Measurements from ENCODE around the gene ESCO1.
"Not testable (repeated sequence)": the region's sequence is repeated elsewhere in the genome, so short reads cannot be mapped to it uniquely, and the experiment has no call there.

The ESCO1 gene

DNA sequence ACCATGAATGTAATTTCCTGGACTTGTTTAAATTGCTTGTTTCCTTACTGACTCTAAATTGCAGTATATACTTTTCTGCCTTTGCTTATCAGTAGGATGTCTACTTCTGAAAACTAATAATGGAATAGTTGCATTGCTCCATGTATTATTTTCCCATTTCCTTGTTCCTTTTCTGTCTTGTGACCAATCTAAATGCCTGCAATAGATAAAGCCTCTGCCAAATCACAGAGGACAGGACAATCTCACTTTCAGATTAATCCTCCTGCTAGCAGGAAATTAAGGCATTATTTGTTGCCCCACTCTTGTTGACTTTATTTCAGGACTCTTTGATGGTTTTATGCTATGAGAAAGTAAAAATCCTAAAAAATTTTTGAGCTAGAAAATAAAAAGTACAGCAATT is 4.7 kb upstream of the ESCO1 start:
- Histone ChIP-seq H3K4me1 (ENCODE audit: control insufficient read depth, insufficient read depth, low read length) (no peaks in the 10 kb centered on the region), H3K27me3 (ENCODE audit: control insufficient read depth, insufficient read depth, low read length) (no peaks in the 10 kb centered on the region), H3K9ac (ENCODE audit: low read depth, low read length) (no peak overlapping the region), H3K36me3 (ENCODE audit: control insufficient read depth, insufficient read depth, low read length) (no peaks in the 10 kb centered on the region), H3K4me3 (ENCODE audit: low read depth, low read length) (no peak overlapping the region), H3K27ac (ENCODE audit: low read depth, low read length) (no peak overlapping the region), H3K9me3 (ENCODE audit: control insufficient read depth, insufficient read depth, low read length) (no peaks in the 10 kb centered on the region)

DNA sequence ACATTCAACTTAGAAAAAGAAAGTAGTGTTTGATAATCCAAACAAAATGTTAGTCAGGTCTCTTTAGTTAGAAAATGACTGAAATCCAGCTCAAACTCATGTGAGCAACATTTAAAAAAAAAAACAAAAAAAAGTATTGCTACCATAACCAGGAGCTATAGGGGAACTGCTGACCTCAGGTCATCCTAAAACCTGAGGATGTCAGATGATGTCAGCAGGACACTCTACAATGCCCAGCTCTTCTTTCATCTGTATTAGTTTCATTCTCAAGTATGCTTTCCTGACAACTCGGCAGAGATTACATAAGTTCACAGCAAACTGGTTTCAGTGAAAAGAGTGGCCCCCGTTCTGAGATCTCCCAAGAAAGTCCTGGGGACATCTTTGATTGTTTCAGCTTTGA is 4.2 kb upstream of the ESCO1 start:
- Histone ChIP-seq H3K9me3 (ENCODE audit: control insufficient read depth, insufficient read depth, low read length) (no peaks in the 10 kb centered on the region), H3K4me3 (ENCODE audit: low read depth, low read length) (no peak overlapping the region), H3K36me3 (ENCODE audit: control insufficient read depth, insufficient read depth, low read length) (no peaks in the 10 kb centered on the region), H3K4me1 (ENCODE audit: control insufficient read depth, insufficient read depth, low read length) (no peaks in the 10 kb centered on the region), H3K9ac (ENCODE audit: low read depth, low read length) (no peak overlapping the region), H3K27me3 (ENCODE audit: control insufficient read depth, insufficient read depth, low read length) (no peaks in the 10 kb centered on the region), H3K27ac (ENCODE audit: low read depth, low read length) (no peak overlapping the region)

DNA sequence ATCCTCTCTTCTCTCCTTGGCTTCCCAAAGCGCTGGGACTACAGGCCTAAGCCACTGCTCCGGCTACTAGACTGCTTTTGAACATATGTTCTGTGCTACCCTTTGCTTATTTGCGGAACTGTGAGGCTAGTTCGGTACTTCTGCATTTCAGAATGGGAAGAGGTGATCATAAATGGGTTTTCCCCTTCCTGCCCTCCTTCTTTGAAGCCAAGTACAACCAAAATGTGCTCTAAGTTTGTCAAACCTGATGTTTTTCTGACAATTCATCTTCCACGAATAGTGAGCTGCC is 1.7 kb upstream of the ESCO1 start:
- Histone ChIP-seq H3K27ac (ENCODE audit: low read depth, low read length) (no peak overlapping the region), H3K4me3 (ENCODE audit: low read depth, low read length) (no peak overlapping the region), H3K36me3 (ENCODE audit: control insufficient read depth, insufficient read depth, low read length) (no peaks in the 10 kb centered on the region), H3K27me3 (ENCODE audit: control insufficient read depth, insufficient read depth, low read length) (no peaks in the 10 kb centered on the region), H3K9ac (ENCODE audit: low read depth, low read length) (no peak overlapping the region), H3K9me3 (ENCODE audit: control insufficient read depth, insufficient read depth, low read length) (no peaks in the 10 kb centered on the region), H3K4me1 (ENCODE audit: control insufficient read depth, insufficient read depth, low read length) (peaks cover 5% of the 10 kb centered on the region; the same call in 1 of the 2 replicates)

DNA sequence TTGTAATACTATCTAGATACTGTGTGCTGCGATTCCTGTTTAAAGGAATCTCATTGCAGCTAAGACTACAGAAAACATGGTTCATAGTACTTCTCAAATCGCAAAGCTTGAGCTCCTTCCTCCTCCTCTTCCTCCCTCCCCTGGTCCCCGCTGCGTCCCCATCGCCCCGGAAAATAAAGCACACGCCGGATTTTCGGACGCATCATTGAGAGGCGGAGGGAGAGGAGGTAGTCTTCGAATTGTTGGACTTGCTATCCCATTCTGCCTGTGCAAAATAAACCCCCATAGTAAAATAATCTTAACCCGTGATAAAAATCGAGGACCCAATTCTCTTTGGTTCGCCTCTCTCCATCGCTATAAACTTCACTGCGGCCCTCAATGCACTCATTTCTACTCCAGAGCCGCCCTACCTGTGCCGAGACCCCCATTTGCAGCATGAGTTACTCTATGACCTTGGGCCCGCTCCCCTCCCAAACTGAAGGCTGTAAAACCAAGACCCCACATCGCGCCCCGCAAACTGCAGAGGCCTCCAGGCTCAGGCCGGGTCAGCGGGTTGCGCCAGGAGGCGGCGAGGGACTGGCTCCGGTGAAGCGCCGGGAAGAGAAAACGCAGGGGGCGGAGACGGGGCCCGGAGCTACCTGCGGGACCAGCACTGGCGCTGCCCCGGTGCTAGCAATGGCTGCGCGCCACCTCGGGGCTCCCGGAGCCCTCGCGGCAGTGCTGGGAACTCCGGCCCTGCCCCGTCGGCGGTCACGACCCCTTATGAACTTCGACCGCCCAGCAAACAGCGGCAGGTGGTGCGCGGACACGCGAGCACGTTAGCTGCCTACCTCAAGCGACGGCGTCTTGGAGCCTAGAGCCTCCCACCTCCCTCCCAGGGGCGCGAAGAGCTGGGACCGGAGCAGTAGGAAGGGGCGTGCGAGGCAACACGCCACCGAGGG is 649 bp downstream of the ESCO1 start:
- peak overlapping the region; percentile 88 for H3K9ac ChIP-seq (ENCODE audit: low read depth, low read length)
- H3K36me3 ChIP-seq (ENCODE audit: control insufficient read depth, insufficient read depth, low read length) = peaks cover 9% of the 10 kb centered on the region; the same call in 1 of the 2 replicates
- peak overlapping the region; percentile 89 for H3K4me3 ChIP-seq (ENCODE audit: low read depth, low read length)
- H3K9me3 ChIP-seq (ENCODE audit: control insufficient read depth, insufficient read depth, low read length) = no peaks in the 10 kb centered on the region
- H3K27me3 ChIP-seq (ENCODE audit: control insufficient read depth, insufficient read depth, low read length) = no peaks in the 10 kb centered on the region
- peak overlapping the region; percentile 99 for H3K27ac ChIP-seq (ENCODE audit: low read depth, low read length)
- peaks cover 5% of the 10 kb centered on the region; the same call in 1 of the 2 replicates for H3K4me1 ChIP-seq (ENCODE audit: control insufficient read depth, insufficient read depth, low read length)

DNA sequence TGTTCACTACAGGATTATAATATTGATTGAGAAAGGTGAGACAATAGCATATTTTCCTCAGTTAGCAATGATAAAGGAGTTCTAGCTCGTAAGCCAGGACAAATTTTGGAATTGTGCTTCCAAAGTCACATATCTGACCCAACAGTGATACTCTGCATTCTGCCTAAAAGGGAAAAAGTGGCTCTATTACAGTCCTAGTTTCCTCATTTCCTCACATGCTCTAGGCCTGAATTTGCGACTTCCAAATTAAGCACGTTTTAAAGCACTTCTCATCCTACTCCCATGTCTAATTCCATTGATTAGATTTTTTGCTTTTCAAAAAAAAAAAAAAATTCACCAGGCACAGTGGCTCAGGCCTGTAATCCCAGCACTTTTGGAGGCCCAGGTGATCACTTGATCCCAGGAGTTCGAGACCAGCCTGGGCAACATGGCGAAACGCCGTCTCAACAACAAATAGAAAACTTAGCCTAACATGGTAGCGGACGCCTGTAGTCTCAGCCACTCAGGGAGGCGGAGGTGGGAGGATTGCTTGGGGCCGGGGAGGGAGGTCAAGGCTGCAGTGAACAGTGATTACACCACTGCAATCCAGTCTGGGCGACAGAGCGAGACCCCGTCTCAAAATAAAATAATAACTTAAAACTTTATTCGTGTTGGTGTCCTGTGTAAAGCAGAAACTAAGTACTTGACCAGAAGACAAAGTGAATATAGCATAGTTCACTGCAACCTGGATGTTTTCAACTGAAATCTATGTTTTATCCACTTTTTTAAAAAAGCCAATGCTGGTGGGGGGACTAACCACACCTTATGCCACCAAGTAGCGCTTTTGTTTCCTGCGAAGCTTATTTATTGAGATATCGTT is 1.5 kb downstream of the ESCO1 start:
- H3K36me3 ChIP-seq (ENCODE audit: control insufficient read depth, insufficient read depth, low read length) = peaks cover 9% of the 10 kb centered on the region; the same call in 1 of the 2 replicates
- peaks cover 5% of the 10 kb centered on the region; the same call in 1 of the 2 replicates for H3K4me1 ChIP-seq (ENCODE audit: control insufficient read depth, insufficient read depth, low read length)
- peak overlapping the region; percentile 88 for H3K9ac ChIP-seq (ENCODE audit: low read depth, low read length)
- H3K27me3 ChIP-seq (ENCODE audit: control insufficient read depth, insufficient read depth, low read length) = no peaks in the 10 kb centered on the region
- peak overlapping the region; percentile 99 for H3K27ac ChIP-seq (ENCODE audit: low read depth, low read length)
- peak overlapping the region; percentile 89 for H3K4me3 ChIP-seq (ENCODE audit: low read depth, low read length)
- H3K9me3 ChIP-seq (ENCODE audit: control insufficient read depth, insufficient read depth, low read length) = peaks cover 7% of the 10 kb centered on the region; the same call in 1 of the 2 replicates

DNA sequence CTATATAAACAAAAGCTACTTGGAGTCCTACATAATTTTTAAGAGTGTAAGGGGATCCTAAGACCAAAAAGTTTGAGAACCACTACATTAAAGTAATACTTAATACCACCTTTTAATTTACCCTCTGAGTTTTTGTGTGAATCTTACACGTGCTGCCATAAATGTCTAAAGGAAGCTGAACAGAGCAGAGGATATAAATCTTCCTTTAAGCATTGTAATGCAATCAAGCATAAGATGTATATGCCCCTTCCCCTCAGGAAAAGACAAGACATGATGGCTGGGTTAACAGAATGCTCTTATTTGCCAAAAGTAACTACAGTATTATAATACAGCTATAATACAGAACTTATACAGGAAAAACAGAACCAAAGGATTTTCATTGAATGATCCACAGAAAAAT is 2.9 kb downstream of the ESCO1 start:
- Histone ChIP-seq H3K9ac (ENCODE audit: low read depth, low read length) (no peak overlapping the region), H3K4me3 (ENCODE audit: low read depth, low read length) (no peak overlapping the region; the same call in 1 of the 2 replicates)

DNA sequence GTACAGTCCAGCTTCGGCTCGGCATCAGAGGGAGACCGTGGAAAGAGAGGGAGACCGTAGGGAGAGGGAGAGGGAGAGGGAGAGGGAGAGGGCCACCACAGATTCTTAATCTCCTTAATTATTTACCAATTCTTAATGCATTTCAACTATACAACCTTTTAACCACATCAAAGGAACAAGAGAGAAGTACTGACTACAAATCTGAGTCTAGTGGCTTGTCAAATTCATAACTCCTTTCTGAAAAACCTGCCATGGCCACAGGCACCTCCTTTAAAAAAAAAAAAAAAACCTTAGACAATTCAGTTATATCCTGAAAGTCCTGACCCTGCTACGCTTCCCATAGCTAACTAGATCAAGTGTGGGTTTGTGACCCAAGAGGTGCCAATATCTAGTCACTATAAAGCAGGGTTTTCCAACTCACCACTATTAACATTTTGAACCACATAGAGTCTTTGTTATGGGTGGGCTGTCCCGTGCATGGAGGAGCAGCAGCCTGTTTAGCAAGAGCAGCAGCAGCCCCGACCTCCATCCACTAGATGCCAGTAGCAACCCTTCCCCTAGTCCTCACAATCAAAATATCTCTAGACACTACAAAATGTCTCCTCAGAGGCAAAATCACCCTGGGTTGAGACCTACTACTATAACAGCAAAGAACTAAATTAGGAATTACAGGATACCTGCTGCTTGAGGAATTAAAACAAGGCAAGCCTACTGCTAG is 6.8 kb downstream of the ESCO1 start:
- peaks cover 14% of the 10 kb centered on the region; the same call in 1 of the 2 replicates for H3K36me3 ChIP-seq (ENCODE audit: control insufficient read depth, insufficient read depth, low read length)
- no peak overlapping the region for H3K9ac ChIP-seq (ENCODE audit: low read depth, low read length)
- H3K27ac ChIP-seq (ENCODE audit: low read depth, low read length) = no peak overlapping the region
- no peaks in the 10 kb centered on the region for H3K27me3 ChIP-seq (ENCODE audit: control insufficient read depth, insufficient read depth, low read length)
- H3K9me3 ChIP-seq (ENCODE audit: control insufficient read depth, insufficient read depth, low read length) = peaks cover 7% of the 10 kb centered on the region; the same call in 1 of the 2 replicates
- no peak overlapping the region for H3K4me3 ChIP-seq (ENCODE audit: low read depth, low read length)
- 0 out of 2 replicates have a peak, but pooled peaks cover 1% of the 10 kb centered on the region for H3K4me1 ChIP-seq (ENCODE audit: control insufficient read depth, insufficient read depth, low read length)

More for the DNA sequence above, 2.9 kb downstream of the ESCO1 start:
- H3K36me3 ChIP-seq (ENCODE audit: control insufficient read depth, insufficient read depth, low read length) = peaks cover 14% of the 10 kb centered on the region; the same call in 1 of the 2 replicates
- no peaks in the 10 kb centered on the region for H3K27me3 ChIP-seq (ENCODE audit: control insufficient read depth, insufficient read depth, low read length)
- no peak overlapping the region for H3K27ac ChIP-seq (ENCODE audit: low read depth, low read length)
- peaks cover 7% of the 10 kb centered on the region; the same call in 1 of the 2 replicates for H3K9me3 ChIP-seq (ENCODE audit: control insufficient read depth, insufficient read depth, low read length)
- H3K4me1 ChIP-seq (ENCODE audit: control insufficient read depth, insufficient read depth, low read length) = peaks cover 5% of the 10 kb centered on the region; the same call in 1 of the 2 replicates

DNA sequence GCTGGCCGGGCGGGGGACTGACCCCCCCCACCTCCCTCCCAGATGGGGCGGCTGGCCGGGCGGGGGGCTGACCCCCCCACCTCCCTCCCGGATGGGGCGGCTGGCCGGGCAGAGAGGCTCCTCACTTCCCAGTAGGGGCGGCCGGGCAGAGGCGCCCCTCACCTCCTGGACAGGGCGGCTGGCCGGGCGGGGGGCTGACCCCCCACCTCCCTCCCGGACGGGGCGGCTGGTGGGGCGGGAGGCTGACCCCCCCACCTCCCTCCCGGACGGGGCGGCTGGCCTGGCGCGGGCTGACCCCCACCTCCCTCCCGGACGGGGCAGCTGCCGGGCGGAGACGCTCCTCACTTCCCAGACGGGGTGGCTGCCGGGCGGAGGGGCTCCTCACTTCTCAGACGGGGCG is 8.1 kb downstream of the ESCO1 start:
- H3K4me3 ChIP-seq (ENCODE audit: low read depth, low read length); H3K9me3 ChIP-seq (ENCODE audit: control insufficient read depth, insufficient read depth, low read length); H3K9ac ChIP-seq (ENCODE audit: low read depth, low read length); H3K4me1 ChIP-seq (ENCODE audit: control insufficient read depth, insufficient read depth, low read length); H3K27ac ChIP-seq (ENCODE audit: low read depth, low read length); H3K27me3 ChIP-seq (ENCODE audit: control insufficient read depth, insufficient read depth, low read length): not testable (repeated sequence)
- H3K36me3 ChIP-seq (ENCODE audit: control insufficient read depth, insufficient read depth, low read length) = peaks cover 14% of the 10 kb centered on the region; the same call in 1 of the 2 replicates

DNA sequence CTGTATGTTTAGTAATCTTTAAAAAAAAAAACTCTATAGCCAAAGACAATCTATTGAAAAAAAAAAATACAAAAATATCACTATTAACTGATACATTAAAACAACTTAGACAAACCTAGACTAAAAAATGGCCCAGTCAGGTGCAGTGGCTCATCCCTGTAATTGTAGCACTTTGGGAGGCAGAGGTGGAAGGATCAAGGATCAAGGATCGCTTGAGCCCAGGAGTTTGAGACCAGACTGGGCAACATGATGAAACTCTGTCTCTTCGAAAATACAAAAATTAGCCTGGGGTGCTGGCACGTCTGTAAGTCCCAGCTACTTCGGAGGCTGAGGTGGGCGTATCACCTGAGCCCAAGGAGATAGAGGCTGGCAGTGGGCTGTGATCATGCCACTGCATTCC is 16.1 kb downstream of the ESCO1 start:
- Histone ChIP-seq H3K4me1 (ENCODE audit: control insufficient read depth, insufficient read depth, low read length) (no peaks in the 10 kb centered on the region), H3K27ac (ENCODE audit: low read depth, low read length) (no peak overlapping the region), H3K4me3 (ENCODE audit: low read depth, low read length) (no peak overlapping the region), H3K36me3 (ENCODE audit: control insufficient read depth, insufficient read depth, low read length) (peaks cover 16% of the 10 kb centered on the region), H3K9ac (ENCODE audit: low read depth, low read length) (no peak overlapping the region), H3K9me3 (ENCODE audit: control insufficient read depth, insufficient read depth, low read length) (no peaks in the 10 kb centered on the region), H3K27me3 (ENCODE audit: control insufficient read depth, insufficient read depth, low read length) (no peaks in the 10 kb centered on the region)

DNA sequence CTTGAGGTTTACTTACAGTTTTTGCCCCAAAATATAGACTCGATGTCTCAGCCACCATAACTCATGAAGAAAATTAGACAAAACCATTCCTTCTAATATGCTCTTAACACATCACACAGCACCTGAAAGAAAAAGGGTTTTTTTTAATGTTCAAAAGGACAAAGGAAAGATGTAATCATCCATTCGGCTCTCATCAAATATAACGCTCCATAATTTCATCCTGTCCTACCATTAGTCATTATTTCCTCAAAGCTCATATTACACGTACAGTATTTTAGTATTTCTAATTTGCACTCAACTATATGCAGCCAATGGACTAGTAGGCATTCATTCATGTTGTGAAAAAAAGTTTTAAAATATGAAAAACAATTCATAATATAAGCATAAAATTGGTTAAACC is 24.8 kb downstream of the ESCO1 start:
- Histone ChIP-seq H3K4me1 (ENCODE audit: control insufficient read depth, insufficient read depth, low read length) (no peaks in the 10 kb centered on the region), H3K4me3 (ENCODE audit: low read depth, low read length) (no peak overlapping the region), H3K36me3 (ENCODE audit: control insufficient read depth, insufficient read depth, low read length) (peaks cover 68% of the 10 kb centered on the region), H3K9me3 (ENCODE audit: control insufficient read depth, insufficient read depth, low read length) (no peaks in the 10 kb centered on the region), H3K27me3 (ENCODE audit: control insufficient read depth, insufficient read depth, low read length) (no peaks in the 10 kb centered on the region), H3K9ac (ENCODE audit: low read depth, low read length) (no peak overlapping the region), H3K27ac (ENCODE audit: low read depth, low read length) (no peak overlapping the region)
